HPDE6-E6E7 (cell line): ENCODE data around the gene ZBTB8A.

Experiments
- DNase-seq: peaks from one replicate; pipeline ENCODE4 v3.0.0; 2011; ENCODE audit warnings: missing footprints; ENCODE audit errors: extremely low spot score

Gene ZBTB8A

GRCh38 chr1:32652244-32652962 lies 113.2 kb downstream of the ZBTB8A start:
- DNase-seq, result no peak
